ENCODE data around the gene COX8C.

The COX8C gene

DNA sequence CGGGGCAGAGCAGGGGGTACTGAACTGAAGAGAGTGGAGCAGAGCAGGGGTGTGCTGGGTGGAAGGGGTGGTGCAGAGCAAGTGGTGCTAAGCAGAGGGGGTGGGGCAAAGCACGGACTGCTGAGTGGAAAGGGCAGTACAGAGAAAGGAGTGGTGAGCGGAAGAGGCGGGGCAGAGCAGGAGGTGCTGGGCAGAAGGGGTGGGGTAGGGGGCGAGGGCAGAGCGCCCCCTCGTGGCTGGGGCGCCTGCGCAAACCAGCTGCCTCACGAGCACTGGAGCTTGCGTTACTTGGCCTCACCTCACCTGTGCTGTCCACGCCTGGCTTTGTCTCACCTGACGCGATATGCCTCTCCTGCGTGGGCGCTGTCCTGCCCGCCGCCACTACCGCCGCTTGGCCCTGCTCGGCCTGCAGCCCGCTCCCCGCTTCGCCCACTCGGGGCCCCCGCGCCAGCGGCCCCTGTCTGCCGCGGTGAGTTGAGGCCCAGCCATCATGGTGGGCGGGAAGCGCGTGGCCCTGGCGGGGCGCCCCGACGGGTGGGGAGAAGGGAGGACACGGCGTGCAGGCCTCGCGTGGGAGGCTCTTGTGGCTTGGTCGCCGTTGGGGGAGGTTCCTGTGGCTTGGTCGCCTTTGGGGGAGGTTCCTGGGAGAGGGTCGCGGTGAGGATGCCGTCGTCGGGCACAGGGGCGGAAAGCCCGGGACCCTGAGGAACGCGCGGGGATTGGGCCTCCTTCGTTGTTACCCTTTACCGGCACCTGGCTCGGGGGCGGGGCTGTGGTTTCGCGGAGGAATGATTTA is at the start of gene COX8C:
COX8C (plus strand) TSS at position 257 of the 796 bp plus-strand sequence; CDS start at position 344, 87 bp downstream.
- Mint-ChIP-seq H3K36me3 (peaks cover 2 to 16% of the 10 kb centered on the region in 2 donors), H3K9me3 (peaks cover 4 to 6% of the 10 kb centered on the region in 2 donors), H3K4me3 (peak within 1 kb of the TSS in 1 of 2 donors; percentile 19), H3K4me1 (peaks cover 7 to 15% of the 10 kb centered on the region in 2 donors), H3K27me3 (no peaks in the 10 kb centered on the region), H3K27ac (peak within 1 kb of the TSS; percentile 27)
- ATAC-seq (replicated peaks) (no peak), DNase-seq (no peak)

GRCh38 chr14:93299416-93299815 is 47.6 kb upstream of the COX8C start:
- H3K27me3 Mint-ChIP-seq: no peaks in the 10 kb centered on the region
- peaks cover 7 to 18% of the 10 kb centered on the region in 2 donors for H3K36me3 Mint-ChIP-seq
- no peaks in the 10 kb centered on the region for H3K9me3 Mint-ChIP-seq
- H3K4me3 Mint-ChIP-seq: no peak overlapping the region
- H3K4me1 Mint-ChIP-seq: peaks cover 16 to 41% of the 10 kb centered on the region in 2 donors
- no peak for DNase-seq
- no peak for ATAC-seq (replicated peaks)
- H3K27ac Mint-ChIP-seq: peak overlapping the region; percentile 17

DNA sequence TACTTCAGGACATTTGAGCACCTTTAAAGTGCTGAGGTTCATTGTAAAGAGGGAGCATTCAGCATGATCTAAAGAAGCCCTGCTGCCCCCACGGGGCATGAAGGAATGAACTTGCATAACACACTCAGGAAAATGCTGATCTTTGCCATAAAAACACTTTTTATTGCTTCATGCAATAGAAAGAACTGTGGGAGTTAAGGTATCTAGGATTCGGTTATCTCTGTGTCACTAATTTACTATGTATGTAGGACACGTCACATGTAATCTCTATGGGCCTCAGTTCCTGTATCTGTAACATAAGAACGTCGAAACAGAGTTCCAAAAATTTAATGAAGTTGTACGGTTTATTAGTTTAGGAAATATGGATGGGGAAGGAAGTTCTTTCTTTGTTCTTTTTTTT is 47.1 kb upstream of the COX8C start:
- Mint-ChIP-seq H3K27ac (no peak overlapping the region), H3K4me3 (no peak overlapping the region), H3K4me1 (peaks cover 18 to 41% of the 10 kb centered on the region in 2 donors), H3K36me3 (peaks cover 5 to 18% of the 10 kb centered on the region in 2 donors), H3K27me3 (no peaks in the 10 kb centered on the region), H3K9me3 (no peaks in the 10 kb centered on the region)
- ATAC-seq (replicated peaks) (no peak), DNase-seq (no peak)

- no peak overlapping the region for H3K4me3 Mint-ChIP-seq
- peak overlapping the region; percentile 0 for H3K27ac Mint-ChIP-seq
- DNase-seq: no peak
- no peaks in the 10 kb centered on the region for H3K27me3 Mint-ChIP-seq
- H3K36me3 Mint-ChIP-seq: peaks cover 5 to 18% of the 10 kb centered on the region in 2 donors
- no peaks in the 10 kb centered on the region for H3K9me3 Mint-ChIP-seq
- H3K4me1 Mint-ChIP-seq: peaks cover 23 to 50% of the 10 kb centered on the region in 2 donors
- no peak for ATAC-seq (replicated peaks)
These were observed 45.0 kb upstream of the COX8C start for GRCh38 chr14:93301821-93302447.

GRCh38 chr14:93302688-93303581 is 44.0 kb upstream of the COX8C start:
- no peak for ATAC-seq (replicated peaks)
- Mint-ChIP-seq H3K27me3 (no peaks in the 10 kb centered on the region), H3K4me3 (no peak overlapping the region), H3K9me3 (no peaks in the 10 kb centered on the region), H3K36me3 (peaks cover 5 to 18% of the 10 kb centered on the region in 2 donors), H3K4me1 (peaks cover 29 to 58% of the 10 kb centered on the region in 2 donors), H3K27ac (no peak overlapping the region)
- DNase-seq: no peak

GRCh38 chr14:93303659-93304058 is 43.3 kb upstream of the COX8C start:
- peaks cover 33 to 56% of the 10 kb centered on the region in 2 donors for H3K4me1 Mint-ChIP-seq
- DNase-seq (no peak), ATAC-seq (replicated peaks) (no peak)
- H3K4me3 Mint-ChIP-seq: no peak overlapping the region
- H3K27me3 Mint-ChIP-seq: no peaks in the 10 kb centered on the region
- no peaks in the 10 kb centered on the region for H3K9me3 Mint-ChIP-seq
- peaks cover 8 to 15% of the 10 kb centered on the region in 2 donors for H3K36me3 Mint-ChIP-seq
- H3K27ac Mint-ChIP-seq: no peak overlapping the region

DNA sequence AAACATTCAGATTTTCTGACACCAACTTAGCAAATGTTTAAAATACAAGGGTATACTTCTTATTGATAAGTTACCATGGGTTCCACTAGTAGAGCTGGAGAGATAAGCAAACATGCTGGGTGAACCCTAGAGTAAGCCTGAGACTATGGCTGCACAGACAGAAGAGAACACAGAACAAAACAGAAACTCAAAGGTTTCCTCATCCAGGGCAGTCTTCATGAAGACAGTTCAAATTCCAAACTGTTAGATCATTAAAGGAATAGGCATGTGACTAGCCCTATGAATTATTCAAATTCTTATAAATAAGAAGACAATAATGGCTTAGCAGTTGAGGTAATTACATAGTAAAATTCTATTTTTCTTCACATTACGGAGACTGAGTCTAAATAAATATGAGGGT is 42.2 kb upstream of the COX8C start:
- Mint-ChIP-seq H3K4me3 (no peak overlapping the region), H3K27me3 (no peaks in the 10 kb centered on the region), H3K9me3 (no peaks in the 10 kb centered on the region), H3K27ac (no peak overlapping the region), H3K36me3 (peaks cover 10 to 15% of the 10 kb centered on the region in 2 donors), H3K4me1 (peaks cover 32 to 56% of the 10 kb centered on the region in 2 donors)
- ATAC-seq (replicated peaks) (no peak), DNase-seq (no peak)

GRCh38 chr14:93305725-93306418 is 41.1 kb upstream of the COX8C start:
- no peak overlapping the region for H3K4me3 Mint-ChIP-seq
- H3K36me3 Mint-ChIP-seq: peaks cover 7 to 11% of the 10 kb centered on the region in 2 donors
- DNase-seq: no peak
- no peak overlapping the region for H3K27ac Mint-ChIP-seq
- no peaks in the 10 kb centered on the region for H3K9me3 Mint-ChIP-seq
- no peak for ATAC-seq (replicated peaks)
- H3K4me1 Mint-ChIP-seq: peaks cover 27 to 52% of the 10 kb centered on the region in 2 donors
- no peaks in the 10 kb centered on the region for H3K27me3 Mint-ChIP-seq

- H3K4me3 Mint-ChIP-seq: no peak overlapping the region
- ATAC-seq (replicated peaks): no peak
- no peaks in the 10 kb centered on the region for H3K9me3 Mint-ChIP-seq
- no peak overlapping the region for H3K27ac Mint-ChIP-seq
- H3K4me1 Mint-ChIP-seq: peaks cover 26 to 54% of the 10 kb centered on the region in 2 donors
- H3K36me3 Mint-ChIP-seq: peaks cover 7 to 8% of the 10 kb centered on the region in 2 donors
- H3K27me3 Mint-ChIP-seq: no peaks in the 10 kb centered on the region
- DNase-seq: no peak
These were observed 40.2 kb upstream of the COX8C start for GRCh38 chr14:93306812-93307211.

- Mint-ChIP-seq H3K27ac (no peak overlapping the region), H3K4me3 (no peak overlapping the region), H3K36me3 (peaks cover under 1 to 5% of the 10 kb centered on the region in 2 donors), H3K27me3 (no peaks in the 10 kb centered on the region), H3K9me3 (no peaks in the 10 kb centered on the region), H3K4me1 (peaks cover 19 to 59% of the 10 kb centered on the region in 2 donors)
- no peak for ATAC-seq (replicated peaks)
- DNase-seq: no peak
These were observed 38.2 kb upstream of the COX8C start for GRCh38 chr14:93308686-93309345.

- ATAC-seq (replicated peaks): no peak
- H3K4me1 Mint-ChIP-seq: peaks cover 17 to 59% of the 10 kb centered on the region in 2 donors
These were observed 37.5 kb upstream of the COX8C start for GRCh38 chr14:93309427-93309966.

GRCh38 chr14:93311082-93311481 is 35.9 kb upstream of the COX8C start:
- DNase-seq (no peak), ATAC-seq (replicated peaks) (no peak)
- H3K27me3 Mint-ChIP-seq: no peaks in the 10 kb centered on the region
- peaks cover 0 to 5% of the 10 kb centered on the region in 2 donors for H3K36me3 Mint-ChIP-seq
- H3K27ac Mint-ChIP-seq: no peak overlapping the region
- H3K4me3 Mint-ChIP-seq: no peak overlapping the region
- H3K9me3 Mint-ChIP-seq: no peaks in the 10 kb centered on the region
- H3K4me1 Mint-ChIP-seq: peaks cover 11 to 54% of the 10 kb centered on the region in 2 donors

More at GRCh38 chr14:93309427-93309966, 37.5 kb upstream of the COX8C start:
- Mint-ChIP-seq H3K9me3 (no peaks in the 10 kb centered on the region), H3K27me3 (no peaks in the 10 kb centered on the region), H3K4me3 (no peak overlapping the region), H3K36me3 (peaks cover 0 to 5% of the 10 kb centered on the region in 2 donors), H3K27ac (no peak overlapping the region)
- no peak for DNase-seq

- Mint-ChIP-seq H3K4me1 (peaks cover 27 to 54% of the 10 kb centered on the region in 2 donors), H3K27me3 (no peaks in the 10 kb centered on the region), H3K36me3 (peaks cover 3 to 16% of the 10 kb centered on the region in 2 donors), H3K27ac (no peak overlapping the region), H3K4me3 (no peak overlapping the region), H3K9me3 (no peaks in the 10 kb centered on the region)
- no peak for DNase-seq
- ATAC-seq (replicated peaks): no peak
These were observed 31.4 kb upstream of the COX8C start for GRCh38 chr14:93315575-93315974.

Data from stimulated activated naive B cell treated with anti-CD40 and anti-IgM and Interleukin-4, amounts not matched to agents 10 μg/mL and 1 μg/mL and 100 μg/mL, for 72 hours (primary cell).